Measurements from ENCODE around the gene PRICKLE2. TPM values are rescaled to one million over a fixed set of nuclear protein-coding genes. Genes with fewer than 3 reads are reported as not detected.

Gene PRICKLE2
- total and polyA plus RNA-seq, 7 donors, result 0.34 to 4.9 (median 2.2) TPM

DNA sequence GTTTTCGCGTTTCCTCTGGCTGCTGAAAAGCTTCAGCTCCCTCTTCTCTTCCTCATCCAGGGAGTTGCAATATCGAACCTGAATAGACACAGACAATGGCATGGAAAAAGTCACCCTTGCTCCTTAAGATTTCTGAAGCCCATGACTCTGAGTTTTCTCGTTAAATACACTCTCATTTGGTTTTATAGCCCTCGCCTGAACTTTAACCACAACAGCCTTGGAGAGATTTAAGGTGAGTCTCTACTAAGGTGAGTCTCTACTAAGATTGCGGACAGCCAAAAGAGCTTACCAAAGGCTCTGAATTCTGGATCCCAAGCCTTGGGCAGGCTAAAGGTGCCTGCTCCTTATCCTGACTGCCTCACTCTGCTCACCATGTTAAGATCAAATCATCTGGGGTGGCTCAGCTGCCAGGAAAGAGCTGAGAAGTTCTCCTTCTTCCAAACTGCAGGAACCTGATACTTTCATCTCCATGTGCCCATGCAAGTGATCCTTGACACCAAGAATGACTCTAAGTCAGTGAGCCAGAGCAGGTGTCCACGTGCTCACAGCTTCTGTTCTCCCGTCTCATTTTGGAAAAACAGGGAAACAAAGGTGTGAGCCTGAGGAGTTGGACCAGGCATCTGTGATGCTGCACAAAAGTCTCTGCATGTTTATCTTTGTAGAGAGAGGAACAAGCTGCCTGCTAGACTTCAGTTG lies 65.1 kb downstream of the PRICKLE2 start:
- Histone ChIP-seq H3K27me3 (ENCODE audit: insufficient read depth in 3 of 3, low read length in 2 of 3) (no peaks in the 10 kb centered on the region), H3K4me1 (peaks cover 3% of the 10 kb centered on the region), H3K27ac (no peak overlapping the region), H3K36me3 (ENCODE audit: insufficient read depth in 1 of 2, low read depth in 1 of 2) (no peaks in the 10 kb centered on the region), H3K4me3 (no peak overlapping the region), H3K9me3 (no peaks in the 10 kb centered on the region)
- TF ChIP-seq, protein P1, sequence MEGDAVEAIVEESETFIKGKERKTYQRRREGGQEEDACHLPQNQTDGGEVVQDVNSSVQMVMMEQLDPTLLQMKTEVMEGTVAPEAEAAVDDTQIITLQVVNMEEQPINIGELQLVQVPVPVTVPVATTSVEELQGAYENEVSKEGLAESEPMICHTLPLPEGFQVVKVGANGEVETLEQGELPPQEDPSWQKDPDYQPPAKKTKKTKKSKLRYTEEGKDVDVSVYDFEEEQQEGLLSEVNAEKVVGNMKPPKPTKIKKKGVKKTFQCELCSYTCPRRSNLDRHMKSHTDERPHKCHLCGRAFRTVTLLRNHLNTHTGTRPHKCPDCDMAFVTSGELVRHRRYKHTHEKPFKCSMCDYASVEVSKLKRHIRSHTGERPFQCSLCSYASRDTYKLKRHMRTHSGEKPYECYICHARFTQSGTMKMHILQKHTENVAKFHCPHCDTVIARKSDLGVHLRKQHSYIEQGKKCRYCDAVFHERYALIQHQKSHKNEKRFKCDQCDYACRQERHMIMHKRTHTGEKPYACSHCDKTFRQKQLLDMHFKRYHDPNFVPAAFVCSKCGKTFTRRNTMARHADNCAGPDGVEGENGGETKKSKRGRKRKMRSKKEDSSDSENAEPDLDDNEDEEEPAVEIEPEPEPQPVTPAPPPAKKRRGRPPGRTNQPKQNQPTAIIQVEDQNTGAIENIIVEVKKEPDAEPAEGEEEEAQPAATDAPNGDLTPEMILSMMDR (IDR thresholded peaks at IDR 0.05), result no peak
- WGBS, 3 donors, result 74 to 83% (median 80%) methylated on average over 8 of the region's 8 CpGs
- ATAC-seq (no peak), DNase-seq (no peak)
- intact Hi-C loops (cut with DNase I), result no loop called here

DNA sequence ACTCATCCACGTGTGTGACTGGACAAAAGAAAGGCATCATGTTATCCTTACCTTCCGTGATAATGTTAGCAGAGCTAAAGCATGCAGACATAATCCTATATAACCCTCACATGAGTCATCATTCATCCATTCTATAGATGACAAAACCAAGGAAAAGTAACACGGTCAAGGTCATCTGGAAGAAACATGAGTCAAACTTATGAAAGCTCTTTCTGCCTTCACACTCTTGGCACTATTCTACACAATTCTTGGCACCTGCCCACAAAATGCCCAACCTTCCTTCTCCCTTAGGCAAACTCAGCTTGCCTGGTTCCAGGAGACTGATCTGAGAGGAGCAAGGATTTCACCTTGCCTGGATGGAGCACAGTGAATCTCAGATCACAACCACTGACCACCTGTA lies 66.9 kb downstream of the PRICKLE2 start:
- TF ChIP-seq, protein P1 (IDR thresholded peaks at IDR 0.05), result no peak
- Histone ChIP-seq H3K9me3 (no peaks in the 10 kb centered on the region), H3K36me3 (ENCODE audit: insufficient read depth in 1 of 2, low read depth in 1 of 2) (no peaks in the 10 kb centered on the region), H3K4me1 (peaks cover 3% of the 10 kb centered on the region), H3K27ac (no peak overlapping the region), H3K4me3 (no peak overlapping the region), H3K27me3 (ENCODE audit: insufficient read depth in 3 of 3, low read length in 2 of 3) (no peaks in the 10 kb centered on the region)
- ATAC-seq, result no peak
- WGBS, 3 donors, result 74 to 79% (median 75%) methylated on average over 3 of the region's 3 CpGs
- intact Hi-C loops (cut with DNase I), result no loop called here
- no peak for DNase-seq

DNA sequence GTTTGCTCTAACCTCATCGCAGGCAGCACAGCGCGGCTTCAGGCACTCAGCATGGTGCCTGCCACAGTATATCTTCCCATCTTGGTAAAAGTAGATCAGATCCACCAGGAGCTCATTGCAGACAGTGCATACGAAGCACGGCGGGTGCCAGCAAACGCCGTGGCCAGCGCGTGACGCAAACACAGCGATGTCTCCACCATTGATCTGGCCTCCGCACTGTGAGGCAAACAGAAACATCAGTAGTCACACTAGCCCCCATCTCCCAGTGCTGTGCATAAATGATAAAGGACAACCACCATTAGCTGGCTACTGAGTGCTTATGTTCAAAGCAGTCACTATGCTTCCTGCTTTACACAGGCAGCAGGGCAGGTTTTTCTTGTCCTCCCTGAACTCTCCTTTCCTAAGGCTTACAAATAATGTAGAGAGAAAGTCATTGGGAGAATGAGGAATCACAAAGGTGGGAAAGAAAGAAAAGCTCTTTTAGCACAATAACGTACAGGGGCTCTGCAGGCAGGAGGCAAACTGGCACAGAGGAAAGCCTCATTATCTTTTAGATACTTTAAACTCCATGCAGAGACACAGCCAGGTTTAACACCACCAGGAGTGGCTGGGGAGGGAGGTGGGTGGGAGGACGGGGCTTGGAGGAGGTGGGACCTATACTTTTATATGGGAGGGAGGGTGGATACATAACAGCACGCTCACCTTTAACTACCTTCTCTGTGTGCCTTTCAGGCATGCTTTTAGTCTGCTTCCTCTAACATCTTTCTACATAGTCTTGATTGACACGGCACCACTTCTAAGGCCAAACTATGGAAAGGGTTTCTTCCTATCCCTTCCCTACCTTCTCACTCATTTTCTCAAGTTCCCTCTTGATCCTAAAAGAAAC lies 67.9 kb downstream of the PRICKLE2 start:
- H3K36me3 ChIP-seq (ENCODE audit: insufficient read depth in 1 of 2, low read depth in 1 of 2), result no peaks in the 10 kb centered on the region
- no peak for DNase-seq
- intact Hi-C loops (cut with DNase I), result no loop called here

DNA sequence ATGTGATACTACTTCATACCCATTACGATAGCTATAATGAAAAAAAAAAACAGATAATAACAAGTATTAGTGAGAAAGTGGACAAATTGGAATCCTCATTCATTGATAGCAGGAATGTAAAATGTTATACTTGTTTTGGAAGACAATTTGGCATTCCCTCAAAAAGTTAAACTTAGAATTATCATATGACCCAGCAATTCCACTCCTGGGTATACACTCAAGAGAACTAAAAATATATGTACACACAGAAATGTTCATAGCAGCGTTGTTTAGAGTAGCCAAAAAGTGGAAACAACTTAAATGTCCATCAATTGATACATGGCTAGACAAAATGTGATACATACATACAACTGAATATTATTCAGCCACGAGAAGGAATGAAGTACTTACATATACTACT lies 69.9 kb downstream of the PRICKLE2 start:
- no peaks in the 10 kb centered on the region for H3K36me3 ChIP-seq (ENCODE audit: insufficient read depth in 1 of 2, low read depth in 1 of 2)
- intact Hi-C loops (cut with DNase I), result no loop called here
- WGBS, 3 donors, result 79 to 82% (median 81%) methylated on average over 3 of the region's 3 CpGs
- TF ChIP-seq, protein P1 (IDR thresholded peaks at IDR 0.05), result no peak
- no peak overlapping the region for H3K4me3 ChIP-seq
- H3K27me3 ChIP-seq (ENCODE audit: insufficient read depth in 3 of 3, low read length in 2 of 3), result no peaks in the 10 kb centered on the region
- ATAC-seq, result no peak
- DNase-seq, result no peak
- H3K27ac ChIP-seq, result no peak overlapping the region
- H3K9me3 ChIP-seq, result no peaks in the 10 kb centered on the region
- peaks cover 2% of the 10 kb centered on the region for H3K4me1 ChIP-seq

More for the DNA sequence above, 67.9 kb downstream of the PRICKLE2 start:
- no peak for ATAC-seq
- 95 to 97% (median 96%) methylated on average over 17 of the region's 17 CpGs for WGBS, 3 donors
- Histone ChIP-seq H3K27ac (no peak overlapping the region), H3K4me3 (no peak overlapping the region), H3K9me3 (no peaks in the 10 kb centered on the region), H3K27me3 (ENCODE audit: insufficient read depth in 3 of 3, low read length in 2 of 3) (no peaks in the 10 kb centered on the region), H3K4me1 (peaks cover 1% of the 10 kb centered on the region)
- TF ChIP-seq, protein P1 (IDR thresholded peaks at IDR 0.05), result no peak
